GM18520 (cell line): ENCODE data around the gene POLR2L.
A peak's percentile ranks its signal among the peaks of the same experiment; 100 is the strongest.

Experiments used
- ATAC-seq: cut with Tn5 transposase; IDR thresholded peaks from one replicate; pipeline ENCODE4 v1.9.1; 2021; ENCODE audit not compliant: unreplicated experiment

The POLR2L gene

GRCh38 chr11:839875-840617, 2.3 kb downstream of the POLR2L start:
- no peak for ATAC-seq

DNA sequence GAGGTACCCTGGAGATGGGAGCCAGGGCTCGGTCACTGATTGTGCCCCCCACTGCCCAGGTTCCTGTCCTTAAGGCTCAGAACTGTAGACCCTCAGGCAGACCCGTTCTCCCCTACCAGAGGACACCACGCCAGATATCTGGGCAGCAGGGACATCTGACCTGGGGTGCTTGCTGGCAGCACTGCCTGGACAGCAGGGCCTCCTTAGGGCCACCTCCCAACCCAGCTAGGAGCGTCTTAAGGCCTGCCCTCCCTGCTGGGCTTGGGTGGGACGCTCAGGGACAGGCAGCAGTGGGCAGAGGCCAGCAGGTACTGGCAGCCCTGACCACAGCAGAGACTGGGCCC, 3.1 kb downstream of the POLR2L start:
- ATAC-seq: no peak

DNA sequence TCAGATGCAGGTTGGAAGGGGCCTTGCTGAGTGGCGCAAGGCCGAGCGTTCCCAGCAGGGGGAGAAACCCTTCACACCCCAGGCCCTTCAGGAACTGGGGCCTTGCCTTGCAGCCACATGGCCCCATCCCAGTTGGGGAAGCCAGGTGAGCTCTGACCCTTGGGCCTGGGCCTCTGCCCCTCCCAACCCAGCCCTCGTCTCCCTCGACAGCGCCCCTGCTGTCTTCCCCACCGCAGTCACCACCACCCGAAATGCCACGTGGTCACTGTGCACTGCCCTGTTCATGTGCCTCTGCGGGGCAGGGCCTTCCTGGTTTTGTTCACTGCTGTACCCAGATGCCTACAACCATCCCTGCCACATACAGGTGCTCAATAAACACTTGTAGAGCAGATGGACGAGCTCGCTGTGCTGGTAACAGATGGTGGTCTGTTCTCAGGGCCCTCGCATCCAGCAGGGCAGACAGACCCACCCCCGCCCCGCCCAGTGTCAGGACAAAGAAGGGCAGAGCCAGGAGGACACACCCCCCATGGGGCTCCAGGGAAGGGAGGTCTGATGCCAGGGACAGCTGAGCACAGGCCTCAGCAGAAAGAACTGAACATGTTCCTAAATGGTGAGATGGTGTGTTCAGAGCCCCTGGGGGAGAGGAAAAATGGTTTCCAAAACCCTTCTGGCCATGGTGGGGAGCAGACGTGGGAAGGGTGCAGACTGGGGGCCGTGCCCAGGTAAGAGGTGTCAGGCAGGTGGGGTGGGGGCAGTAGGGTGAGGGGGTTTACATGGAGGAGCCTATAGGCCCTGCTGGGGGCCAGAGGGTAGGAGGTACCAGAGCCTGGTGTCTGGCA, 3.7 kb downstream of the POLR2L start:
- ATAC-seq: no peak

GRCh38 chr11:837990-838307, 4.4 kb downstream of the POLR2L start:
- ATAC-seq: no peak

GRCh38 chr11:837189-837989, 4.9 kb downstream of the POLR2L start:
- ATAC-seq: no peak

DNA sequence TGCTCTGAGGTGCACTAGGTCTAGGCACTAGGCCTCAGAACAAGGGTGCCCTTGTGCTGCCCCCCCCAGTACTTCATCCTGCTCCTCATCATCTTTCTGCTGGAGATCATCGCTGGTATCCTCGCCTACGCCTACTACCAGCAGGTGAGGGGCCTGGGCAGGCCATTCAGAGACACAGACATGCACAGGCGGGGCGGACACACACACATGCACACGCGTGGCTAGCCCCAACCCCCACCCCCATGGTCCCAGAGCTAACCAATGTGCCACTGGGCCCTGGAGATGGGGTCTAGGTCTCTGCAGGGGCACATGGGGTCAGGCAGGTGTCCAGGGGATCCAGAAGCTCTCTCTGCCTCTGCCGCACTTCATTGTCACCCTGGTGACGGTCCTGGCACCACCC, 5.6 kb downstream of the POLR2L start:
- no peak for ATAC-seq

DNA sequence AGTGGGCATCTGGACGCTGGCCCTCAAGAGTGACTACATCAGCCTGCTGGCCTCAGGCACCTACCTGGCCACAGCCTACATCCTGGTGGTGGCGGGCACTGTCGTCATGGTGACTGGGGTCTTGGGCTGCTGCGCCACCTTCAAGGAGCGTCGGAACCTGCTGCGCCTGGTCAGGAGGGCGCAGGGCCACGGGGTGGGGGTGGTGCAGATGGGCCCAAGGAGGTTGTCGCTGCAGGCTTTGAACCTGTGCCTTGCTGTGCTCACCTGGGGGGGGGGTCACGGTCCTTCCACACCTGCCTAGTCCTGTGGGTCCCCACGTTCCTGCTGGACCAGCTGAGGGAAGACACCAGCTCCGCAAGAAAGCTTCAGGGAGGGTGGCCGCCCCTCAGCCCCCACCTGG, 6.1 kb downstream of the POLR2L start:
- ATAC-seq: no peak

GRCh38 chr11:834371-835316, 7.7 kb downstream of the POLR2L start:
- no peak for ATAC-seq

GRCh38 chr11:833849-834311, 8.4 kb downstream of the POLR2L start:
- no peak for ATAC-seq

- ATAC-seq: peak; percentile 18
These were observed 9.1 kb downstream of the POLR2L start for GRCh38 chr11:833114-833791.

DNA sequence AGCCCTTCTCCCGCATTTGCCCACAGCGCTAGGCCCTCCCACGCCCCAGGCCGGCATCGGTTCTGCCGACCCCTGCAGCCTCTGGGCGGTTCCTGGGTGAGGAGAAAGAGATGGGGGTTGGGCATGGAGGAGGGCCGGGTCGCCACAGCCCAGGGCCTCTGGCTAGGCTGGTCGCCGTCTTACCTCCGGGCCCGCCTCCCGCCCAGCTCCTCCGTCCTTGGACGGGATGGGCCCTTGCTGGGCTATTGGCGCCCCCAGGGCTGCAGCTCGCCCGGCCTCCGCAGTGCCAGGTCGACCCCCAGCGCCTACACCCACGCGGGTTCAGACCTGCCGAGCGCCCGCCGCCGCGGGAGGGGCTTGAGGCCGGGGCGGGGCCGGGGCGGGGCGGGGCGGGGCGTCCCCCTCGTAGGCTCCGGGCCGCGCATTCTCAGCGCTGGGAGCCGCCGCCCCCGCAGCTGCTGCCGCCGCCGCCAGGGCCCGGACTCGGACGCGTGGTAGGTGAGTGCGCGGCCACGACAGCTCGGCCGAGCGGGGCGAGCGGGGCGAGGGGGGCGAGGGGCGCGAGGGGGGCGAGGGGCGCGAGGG, 9.7 kb downstream of the POLR2L start, which contains the start of gene CD151:
CD151 (plus strand) TSS at position 424 of the 585 bp plus-strand sequence. CDS start 3,118 bp downstream, outside the sequence.
- peak; percentile 27 for ATAC-seq

DNA sequence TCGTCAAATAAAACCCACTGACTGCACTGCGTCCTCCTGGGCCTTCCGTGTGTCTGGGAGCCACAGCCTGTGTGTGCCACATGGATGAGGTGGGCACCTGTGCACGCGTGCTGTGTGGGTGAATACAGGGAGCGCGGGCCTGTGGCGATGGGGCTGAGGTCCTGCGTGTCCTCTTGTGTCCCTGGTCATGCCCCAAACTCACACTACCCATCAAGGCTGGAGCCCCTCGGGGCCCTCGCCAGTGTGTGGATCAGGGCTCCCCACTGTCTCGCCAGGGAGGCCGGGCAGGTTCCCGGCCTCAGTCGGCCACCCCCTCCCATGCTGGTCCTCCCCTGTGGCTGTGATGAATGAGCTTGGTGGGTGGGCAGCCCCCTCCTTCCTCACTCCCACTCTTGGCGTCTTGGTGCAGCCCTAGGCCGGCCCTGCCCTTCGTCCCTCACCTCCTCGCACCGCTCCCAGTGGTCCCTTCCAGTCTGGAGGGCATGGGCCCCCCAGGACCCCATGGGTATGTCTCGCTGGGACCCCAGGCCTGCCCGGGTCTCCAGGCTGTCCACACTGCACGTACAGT, 10.3 kb downstream of the POLR2L start:
- peak; percentile 1 for ATAC-seq

- ATAC-seq: no peak
These were observed 11.0 kb downstream of the POLR2L start for GRCh38 chr11:831118-831864.

- ATAC-seq: no peak
These were observed 11.8 kb downstream of the POLR2L start for GRCh38 chr11:830295-831117.

DNA sequence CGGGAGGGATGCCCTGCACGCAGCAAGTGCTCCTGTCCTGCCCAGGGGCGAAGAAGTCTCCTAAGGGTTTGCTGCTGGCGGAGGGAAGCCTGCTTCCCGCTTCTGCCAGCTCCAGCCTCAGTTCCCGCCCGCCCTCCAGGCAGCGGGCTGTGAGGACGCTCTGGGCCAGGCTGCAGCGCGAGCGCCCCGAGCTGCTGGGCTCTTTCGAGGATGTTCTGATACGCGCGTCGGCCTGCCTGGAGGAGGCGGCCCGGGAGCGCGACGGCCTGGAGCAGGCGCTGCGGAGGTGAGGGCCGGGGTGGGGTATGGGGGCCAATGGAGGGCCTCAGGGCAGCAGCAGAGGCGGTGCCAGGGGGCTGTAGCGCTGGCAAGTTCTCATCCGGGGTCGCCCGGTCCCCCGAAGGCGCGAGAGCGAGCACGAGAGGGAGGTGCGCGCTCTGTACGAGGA, 12.5 kb downstream of the POLR2L start:
- ATAC-seq: no peak

GRCh38 chr11:829176-829846, 13.0 kb downstream of the POLR2L start:
- no peak for ATAC-seq
